ENCODE data around the gene SH3BP2.

- TF ChIP-seq CTCF (IDR thresholded peaks at IDR 0.05 in 8 of 11, conservative IDR thresholded peaks at IDR 0.05 in 3 of 11) (no peak), POLR2AphosphoS5 (IDR thresholded peaks at IDR 0.05) (peak in 2 of 3 donors; percentile 2 to 4)
These were observed 35.2 kb downstream of the SH3BP2 start for GRCh38 chr4:2827874-2828751.
